ENCODE measurements around the gene KLC3. TPM values are rescaled to one million over a fixed set of nuclear protein-coding genes. Genes with fewer than 3 reads are reported as not detected.
"Not testable (repeated sequence)": the region's sequence is repeated elsewhere in the genome, so short reads cannot be mapped to it uniquely, and the experiment has no call there.

Gene KLC3
- total and polyA plus RNA-seq, 5 donors from 2014 or later: 0.54 TPM; not detected in 4

DNA sequence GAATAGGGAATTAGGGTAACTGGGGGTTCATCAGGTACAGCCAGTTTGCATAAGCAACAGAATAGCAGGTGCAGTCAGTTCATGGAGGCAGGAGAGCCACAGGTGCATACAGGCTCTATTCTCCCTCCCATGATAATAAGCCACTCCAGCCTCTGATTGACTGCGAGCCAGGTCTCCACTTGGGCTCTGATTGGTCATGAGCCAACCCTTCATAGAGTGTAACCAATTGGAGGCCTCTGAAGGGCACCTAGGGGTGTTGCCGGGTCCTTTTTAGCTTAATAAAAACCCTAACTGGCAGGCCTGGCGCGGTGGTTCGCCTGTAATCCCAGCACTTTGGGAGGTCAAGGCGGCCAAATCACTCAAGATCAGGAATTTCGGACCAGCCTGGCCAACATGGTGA lies 9.1 kb upstream of the KLC3 start:
- Mint-ChIP-seq H3K27me3 (peaks cover 9% of the 10 kb centered on the region), H3K36me3 (no peaks in the 10 kb centered on the region), H3K9me3 (no peaks in the 10 kb centered on the region), H3K4me1 (peaks cover 0 to 3% (median under 1%) of the 10 kb centered on the region in 4 donors), H3K4me3 (no peak overlapping the region), H3K27ac (no peak overlapping the region)
- Histone ChIP-seq H3K36me3 (ENCODE audit: control insufficient read depth, insufficient read depth, low read length) (no peaks in the 10 kb centered on the region), H3K9me3 (ENCODE audit: control insufficient read depth in 2 of 2, low read length in 2 of 2) (no peaks in the 10 kb centered on the region), H3K4me1 (ENCODE audit: control insufficient read depth, insufficient read depth, low read length, poor library complexity, severe bottlenecking) (no peaks in the 10 kb centered on the region), H3K4me3 (ENCODE audit: low read depth, low read length) (no peak overlapping the region), H3K27me3 (ENCODE audit: control insufficient read depth, insufficient read depth, low read length) (no peaks in the 10 kb centered on the region), H3K27ac (ENCODE audit: insufficient read depth, low read length, poor library complexity, severe bottlenecking) (no peak overlapping the region)
- DNase-seq: no peak
- ATAC-seq (ENCODE audit: low read depth in 2 of 2): no peak

- no peaks in the 10 kb centered on the region for H3K36me3 ChIP-seq (ENCODE audit: control insufficient read depth, insufficient read depth, low read length)
- Mint-ChIP-seq H3K4me3 (no peak overlapping the region), H3K27ac (no peak overlapping the region), H3K4me1 (peaks cover 0 to 7% (median 3%) of the 10 kb centered on the region in 4 donors), H3K36me3 (no peaks in the 10 kb centered on the region), H3K9me3 (peaks cover 0 to 2% (median 0%) of the 10 kb centered on the region in 7 donors), H3K27me3 (peaks cover 16% of the 10 kb centered on the region)
- no peak for ATAC-seq (ENCODE audit: low read depth in 2 of 2)
- no peaks in the 10 kb centered on the region for H3K4me1 ChIP-seq (ENCODE audit: control insufficient read depth, insufficient read depth, low read length, poor library complexity, severe bottlenecking)
- H3K9me3 ChIP-seq (ENCODE audit: control insufficient read depth in 2 of 2, low read length in 2 of 2): no peaks in the 10 kb centered on the region
- H3K27ac ChIP-seq (ENCODE audit: insufficient read depth, low read length, poor library complexity, severe bottlenecking): no peak overlapping the region
- no peaks in the 10 kb centered on the region for H3K27me3 ChIP-seq (ENCODE audit: control insufficient read depth, insufficient read depth, low read length)
- no peak overlapping the region for H3K4me3 ChIP-seq (ENCODE audit: low read depth, low read length)
- no peak for DNase-seq
Observed at GRCh38 chr19:45333609-45334303, 6.8 kb upstream of the KLC3 start.

- H3K4me1 Mint-ChIP-seq; H3K36me3 Mint-ChIP-seq; H3K27ac Mint-ChIP-seq; H3K9me3 ChIP-seq (ENCODE audit: control insufficient read depth in 2 of 2, low read length in 2 of 2); H3K4me3 Mint-ChIP-seq; H3K4me1 ChIP-seq (ENCODE audit: control insufficient read depth, insufficient read depth, low read length, poor library complexity, severe bottlenecking); H3K27me3 ChIP-seq (ENCODE audit: control insufficient read depth, insufficient read depth, low read length); H3K27ac ChIP-seq (ENCODE audit: insufficient read depth, low read length, poor library complexity, severe bottlenecking); H3K36me3 ChIP-seq (ENCODE audit: control insufficient read depth, insufficient read depth, low read length); H3K4me3 ChIP-seq (ENCODE audit: low read depth, low read length); DNase-seq; H3K9me3 Mint-ChIP-seq; ATAC-seq (ENCODE audit: low read depth in 2 of 2): not testable (repeated sequence)
- H3K27me3 Mint-ChIP-seq: peaks cover 27% of the 10 kb centered on the region
Observed at GRCh38 chr19:45334881-45335280, 5.7 kb upstream of the KLC3 start.

DNA sequence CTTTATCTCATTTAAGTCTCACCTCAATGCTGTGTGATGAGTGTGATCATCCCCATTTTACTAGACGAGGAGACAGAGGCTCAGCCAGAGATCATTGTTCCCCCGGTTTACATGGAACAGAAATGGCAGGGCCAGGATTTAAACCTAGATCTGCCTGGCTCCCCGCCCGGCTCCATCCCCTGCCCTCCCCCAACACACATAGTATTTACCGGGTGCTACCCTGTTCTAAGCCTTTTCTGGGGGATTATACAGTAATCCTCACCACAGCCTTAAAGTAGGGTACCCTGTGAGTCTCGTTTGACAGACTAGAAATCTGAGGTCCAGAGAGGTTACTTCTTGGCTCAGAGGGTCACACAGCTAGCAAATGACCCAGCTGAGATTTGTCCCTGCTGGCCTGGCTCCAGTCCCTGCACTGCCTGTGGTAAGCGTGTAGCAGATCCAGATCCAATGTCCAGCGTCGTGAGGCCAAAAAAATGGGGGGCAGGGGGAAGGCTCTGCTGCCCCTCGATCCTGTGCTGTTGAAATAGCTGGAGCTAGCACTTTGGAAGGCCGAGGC lies 3.8 kb upstream of the KLC3 start:
- ATAC-seq (ENCODE audit: low read depth in 2 of 2): no peak
- H3K36me3 ChIP-seq (ENCODE audit: control insufficient read depth, insufficient read depth, low read length): no peaks in the 10 kb centered on the region
- no peaks in the 10 kb centered on the region for H3K27me3 ChIP-seq (ENCODE audit: control insufficient read depth, insufficient read depth, low read length)

DNA sequence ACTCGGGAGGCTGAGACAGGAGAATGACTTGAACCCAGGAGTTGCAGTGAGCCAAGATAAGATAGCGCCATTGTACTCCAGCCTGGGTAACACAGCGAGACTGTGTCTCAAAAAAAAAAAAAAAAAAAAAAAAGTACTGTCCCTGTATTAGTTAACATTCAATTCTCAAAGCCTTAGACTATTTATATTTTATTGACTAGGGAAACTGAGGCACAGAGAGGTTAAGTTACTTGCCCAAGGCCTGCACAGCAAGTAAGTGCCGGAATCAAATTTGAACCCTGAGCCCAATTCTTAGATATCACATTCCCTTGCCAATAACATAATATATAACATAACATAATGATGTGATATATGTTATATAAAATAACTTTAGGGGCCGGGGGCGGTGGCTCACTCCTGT lies 921 bp upstream of the KLC3 start:
- DNase-seq (no peak), ATAC-seq (ENCODE audit: low read depth in 2 of 2) (no peak)
- H3K27me3 Mint-ChIP-seq: peaks cover 32% of the 10 kb centered on the region
- peaks cover 10% of the 10 kb centered on the region for H3K4me1 ChIP-seq (ENCODE audit: control insufficient read depth, insufficient read depth, low read length, poor library complexity, severe bottlenecking)
- no peak overlapping the region for H3K4me3 ChIP-seq (ENCODE audit: low read depth, low read length)
- H3K9me3 ChIP-seq (ENCODE audit: control insufficient read depth in 2 of 2, low read length in 2 of 2): no peaks in the 10 kb centered on the region
- H3K36me3 ChIP-seq (ENCODE audit: control insufficient read depth, insufficient read depth, low read length): no peaks in the 10 kb centered on the region
- no peak overlapping the region for H3K27ac ChIP-seq (ENCODE audit: insufficient read depth, low read length, poor library complexity, severe bottlenecking)
- H3K27me3 ChIP-seq (ENCODE audit: control insufficient read depth, insufficient read depth, low read length): peaks cover 6% of the 10 kb centered on the region
- H3K4me1 Mint-ChIP-seq: peaks cover 0 to 9% (median 6%) of the 10 kb centered on the region in 4 donors
- peaks cover 0 to 4% (median 0%) of the 10 kb centered on the region in 7 donors for H3K9me3 Mint-ChIP-seq
- peak overlapping the region in 1 of 4 donors; percentile 78 for H3K4me3 Mint-ChIP-seq
- H3K27ac Mint-ChIP-seq: no peak overlapping the region
- no peaks in the 10 kb centered on the region for H3K36me3 Mint-ChIP-seq

More for the DNA sequence above, 3.8 kb upstream of the KLC3 start:
- H3K4me3 Mint-ChIP-seq: no peak overlapping the region
- H3K27ac Mint-ChIP-seq: no peak overlapping the region
- Histone ChIP-seq H3K4me1 (ENCODE audit: control insufficient read depth, insufficient read depth, low read length, poor library complexity, severe bottlenecking) (peaks cover 10% of the 10 kb centered on the region), H3K27ac (ENCODE audit: insufficient read depth, low read length, poor library complexity, severe bottlenecking) (no peak overlapping the region), H3K4me3 (ENCODE audit: low read depth, low read length) (no peak overlapping the region), H3K9me3 (ENCODE audit: control insufficient read depth in 2 of 2, low read length in 2 of 2) (no peaks in the 10 kb centered on the region)
- H3K27me3 Mint-ChIP-seq: peaks cover 32% of the 10 kb centered on the region
- DNase-seq: no peak
- H3K9me3 Mint-ChIP-seq: peaks cover 0 to 4% (median 0%) of the 10 kb centered on the region in 7 donors
- no peaks in the 10 kb centered on the region for H3K36me3 Mint-ChIP-seq
- H3K4me1 Mint-ChIP-seq: peaks cover 0 to 12% (median 6%) of the 10 kb centered on the region in 4 donors

DNA sequence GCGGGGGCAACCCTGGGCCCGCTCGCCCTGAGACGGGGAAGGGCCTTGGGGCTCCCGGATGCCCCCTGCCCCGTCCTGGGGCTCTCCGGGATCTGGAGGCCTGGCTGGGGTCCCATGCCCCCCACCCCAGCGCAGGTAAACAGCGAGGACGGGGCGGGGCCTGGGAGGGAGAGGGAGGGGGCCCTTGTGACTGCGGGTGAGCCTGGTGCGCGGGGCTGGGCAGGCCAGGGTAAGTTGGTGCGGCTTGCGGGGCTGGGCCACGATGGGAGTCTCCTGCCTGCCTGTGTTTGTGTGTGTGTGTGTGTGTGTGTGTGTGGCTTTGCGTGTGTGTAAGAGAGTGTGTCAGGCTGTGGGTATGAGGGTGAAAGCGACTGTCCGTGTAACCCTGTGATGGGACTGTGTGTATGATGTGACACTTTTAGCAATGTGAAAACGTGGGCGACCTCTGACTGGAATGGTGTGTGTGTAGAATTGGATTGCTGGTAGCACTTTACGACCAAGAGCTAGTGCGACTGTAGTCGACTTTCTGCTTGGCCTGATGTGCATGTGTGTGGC lies 426 bp downstream of the KLC3 start:
- Mint-ChIP-seq H3K27ac (no peak overlapping the region), H3K36me3 (no peaks in the 10 kb centered on the region), H3K9me3 (peaks cover 0 to 4% (median 0%) of the 10 kb centered on the region in 7 donors), H3K27me3 (peaks cover 35% of the 10 kb centered on the region), H3K4me1 (peaks cover 0 to 9% (median 6%) of the 10 kb centered on the region in 4 donors), H3K4me3 (no peak overlapping the region)
- H3K4me1 ChIP-seq (ENCODE audit: control insufficient read depth, insufficient read depth, low read length, poor library complexity, severe bottlenecking): peaks cover 10% of the 10 kb centered on the region
- no peaks in the 10 kb centered on the region for H3K9me3 ChIP-seq (ENCODE audit: control insufficient read depth in 2 of 2, low read length in 2 of 2)
- H3K27me3 ChIP-seq (ENCODE audit: control insufficient read depth, insufficient read depth, low read length): peaks cover 6% of the 10 kb centered on the region
- DNase-seq: no peak
- ATAC-seq (ENCODE audit: low read depth in 2 of 2): no peak
- no peaks in the 10 kb centered on the region for H3K36me3 ChIP-seq (ENCODE audit: control insufficient read depth, insufficient read depth, low read length)
- H3K27ac ChIP-seq (ENCODE audit: insufficient read depth, low read length, poor library complexity, severe bottlenecking): no peak overlapping the region
- no peak overlapping the region for H3K4me3 ChIP-seq (ENCODE audit: low read depth, low read length)

GRCh38 chr19:45342911-45343310 lies 2.4 kb downstream of the KLC3 start:
- H3K36me3 Mint-ChIP-seq: no peaks in the 10 kb centered on the region
- H3K9me3 ChIP-seq (ENCODE audit: control insufficient read depth in 2 of 2, low read length in 2 of 2): no peaks in the 10 kb centered on the region
- no peak overlapping the region for H3K27ac ChIP-seq (ENCODE audit: insufficient read depth, low read length, poor library complexity, severe bottlenecking)
- peaks cover 10% of the 10 kb centered on the region for H3K4me1 ChIP-seq (ENCODE audit: control insufficient read depth, insufficient read depth, low read length, poor library complexity, severe bottlenecking)
- H3K27me3 ChIP-seq (ENCODE audit: control insufficient read depth, insufficient read depth, low read length): peaks cover 6% of the 10 kb centered on the region
- no peaks in the 10 kb centered on the region for H3K36me3 ChIP-seq (ENCODE audit: control insufficient read depth, insufficient read depth, low read length)
- peaks cover 0 to 9% (median 6%) of the 10 kb centered on the region in 4 donors for H3K4me1 Mint-ChIP-seq
- peaks cover 28% of the 10 kb centered on the region for H3K27me3 Mint-ChIP-seq
- peaks cover 0 to 2% (median 0%) of the 10 kb centered on the region in 7 donors for H3K9me3 Mint-ChIP-seq
- no peak overlapping the region for H3K27ac Mint-ChIP-seq
- no peak for DNase-seq
- ATAC-seq (ENCODE audit: low read depth in 2 of 2): no peak
- H3K4me3 ChIP-seq (ENCODE audit: low read depth, low read length): no peak overlapping the region
- no peak overlapping the region for H3K4me3 Mint-ChIP-seq

All from CD4-positive, CD25-positive, alpha-beta regulatory T cell (primary cell).